Type B pancreatic cell (in vitro differentiated cells): Measurements from ENCODE around the gene TVP23B. TPM values are rescaled to one million over a fixed set of nuclear protein-coding genes. Genes with fewer than 3 reads are reported as not detected.
A peak's percentile ranks its signal among the peaks of the same experiment; 100 is the strongest.
"Not testable (repeated sequence)": the region's sequence is repeated elsewhere in the genome, so short reads cannot be mapped to it uniquely, and the experiment has no call there.

ENCODE experiments used
- DNase-seq: peaks from one replicate; pipeline ENCODE4 v3.0.0; 2021; ENCODE audit warnings: mixed read lengths; ENCODE audit not compliant: unreplicated experiment; ENCODE audit errors: extremely low spot score
- H3K27ac Mint-ChIP-seq: 2 replicates; pipeline ENCODE4 v1.8.0; 2021; ENCODE audit warnings: mild to moderate bottlenecking, mixed read lengths
- H3K27me3 Mint-ChIP-seq: 2 replicates; pipeline ENCODE4 v1.8.0; 2021; ENCODE audit warnings: mixed read lengths
- H3K36me3 Mint-ChIP-seq: 2 replicates; pipeline ENCODE4 v1.8.0; 2021; ENCODE audit warnings: mixed read lengths
- H3K4me1 Mint-ChIP-seq: one replicate; pipeline ENCODE4 v1.8.0; 2021; ENCODE audit warnings: mixed read lengths; ENCODE audit not compliant: unreplicated experiment
- H3K4me3 Mint-ChIP-seq: 2 replicates; pipeline ENCODE4 v1.8.0; 2021; ENCODE audit warnings: mild to moderate bottlenecking, mixed read lengths
- H3K9me3 Mint-ChIP-seq: 2 replicates; pipeline ENCODE4 v1.8.0; 2021; ENCODE audit warnings: mixed read lengths
- CTCF ChIP-seq: fragments of 200-600 bp; sonication (generic); conservative IDR thresholded peaks from 2 replicates; pipeline ENCODE4 v1.5.0; 2021; ENCODE audit warnings: antibody characterized with exemption, mild to moderate bottlenecking
- total RNA-seq: library from RNA; stranded (reverse); gene quantifications from 2 replicates; pipeline ENCODE4 v1.2.1, GENCODE V29; 2021; ENCODE audit warnings: low replicate concordance

Gene TVP23B
- total RNA-seq, 1 donor from 2014 or later = 36.4 TPM

GRCh38 chr17:18758344-18758743 lies 22.6 kb upstream of the TVP23B start:
- not testable (repeated sequence) for H3K4me1 Mint-ChIP-seq, H3K27me3 Mint-ChIP-seq, H3K27ac Mint-ChIP-seq, H3K4me3 Mint-ChIP-seq, DNase-seq, H3K36me3 Mint-ChIP-seq, H3K9me3 Mint-ChIP-seq

GRCh38 chr17:18760221-18760620 lies 20.8 kb upstream of the TVP23B start:
- not testable (repeated sequence) for H3K4me3 Mint-ChIP-seq, H3K27ac Mint-ChIP-seq, DNase-seq, H3K36me3 Mint-ChIP-seq, H3K9me3 Mint-ChIP-seq, H3K27me3 Mint-ChIP-seq, H3K4me1 Mint-ChIP-seq

- not testable (repeated sequence) for H3K9me3 Mint-ChIP-seq, H3K4me3 Mint-ChIP-seq, H3K27ac Mint-ChIP-seq, DNase-seq, H3K36me3 Mint-ChIP-seq, H3K27me3 Mint-ChIP-seq
- H3K4me1 Mint-ChIP-seq = peaks cover 13% of the 10 kb centered on the region
These were observed 10.4 kb upstream of the TVP23B start for GRCh38 chr17:18770572-18770971.

- H3K27me3 Mint-ChIP-seq, DNase-seq, H3K36me3 Mint-ChIP-seq, H3K9me3 Mint-ChIP-seq, H3K4me3 Mint-ChIP-seq, H3K27ac Mint-ChIP-seq: not testable (repeated sequence)
- peaks cover 13% of the 10 kb centered on the region for H3K4me1 Mint-ChIP-seq
These were observed 9.9 kb upstream of the TVP23B start for GRCh38 chr17:18771066-18771465.

- H3K36me3 Mint-ChIP-seq = no peaks in the 10 kb centered on the region
- DNase-seq = no peak
- H3K27me3 Mint-ChIP-seq = no peaks in the 10 kb centered on the region
- no peak overlapping the region for H3K27ac Mint-ChIP-seq
- H3K9me3 Mint-ChIP-seq = no peaks in the 10 kb centered on the region
- no peak overlapping the region for H3K4me3 Mint-ChIP-seq
- no peak for TF ChIP-seq CTCF
- peaks cover 13% of the 10 kb centered on the region for H3K4me1 Mint-ChIP-seq
These were observed 8.5 kb upstream of the TVP23B start for GRCh38 chr17:18772471-18772870.

- Mint-ChIP-seq H3K4me1 (peaks cover 14% of the 10 kb centered on the region), H3K4me3 (peak overlapping the region; percentile 82)
- H3K9me3 Mint-ChIP-seq, H3K36me3 Mint-ChIP-seq, H3K27ac Mint-ChIP-seq, DNase-seq, H3K27me3 Mint-ChIP-seq: not testable (repeated sequence)
These were observed 822 bp downstream of the TVP23B start for GRCh38 chr17:18781805-18782204.

GRCh38 chr17:18785933-18786332 lies 5.0 kb downstream of the TVP23B start:
- H3K27ac Mint-ChIP-seq = not testable (repeated sequence)

GRCh38 chr17:18786890-18787289 lies 5.9 kb downstream of the TVP23B start:
- H3K27me3 Mint-ChIP-seq, H3K4me3 Mint-ChIP-seq, H3K27ac Mint-ChIP-seq, H3K9me3 Mint-ChIP-seq, DNase-seq: not testable (repeated sequence)
- H3K36me3 Mint-ChIP-seq = peaks cover 18% of the 10 kb centered on the region
- peaks cover 22% of the 10 kb centered on the region for H3K4me1 Mint-ChIP-seq

More at GRCh38 chr17:18785933-18786332, 5.0 kb downstream of the TVP23B start:
- peaks cover 18% of the 10 kb centered on the region for H3K36me3 Mint-ChIP-seq
- H3K4me3 Mint-ChIP-seq, DNase-seq, H3K27me3 Mint-ChIP-seq, H3K9me3 Mint-ChIP-seq: not testable (repeated sequence)
- H3K4me1 Mint-ChIP-seq = peaks cover 22% of the 10 kb centered on the region

- not testable (repeated sequence) for DNase-seq, H3K4me3 Mint-ChIP-seq, H3K27me3 Mint-ChIP-seq, H3K9me3 Mint-ChIP-seq, H3K27ac Mint-ChIP-seq
- Mint-ChIP-seq H3K4me1 (peaks cover 12% of the 10 kb centered on the region), H3K36me3 (peaks cover 20% of the 10 kb centered on the region)
These were observed 10.4 kb downstream of the TVP23B start for GRCh38 chr17:18791402-18791801.

GRCh38 chr17:18794841-18795240 lies 13.9 kb downstream of the TVP23B start:
- H3K9me3 Mint-ChIP-seq, H3K4me1 Mint-ChIP-seq, DNase-seq, H3K27me3 Mint-ChIP-seq, H3K4me3 Mint-ChIP-seq: not testable (repeated sequence)
- peaks cover 14% of the 10 kb centered on the region for H3K36me3 Mint-ChIP-seq
- H3K27ac Mint-ChIP-seq = peak overlapping the region; percentile 54

GRCh38 chr17:18796887-18797286 lies 15.9 kb downstream of the TVP23B start:
- not testable (repeated sequence) for H3K27ac Mint-ChIP-seq, H3K4me3 Mint-ChIP-seq, DNase-seq, H3K27me3 Mint-ChIP-seq, H3K4me1 Mint-ChIP-seq, H3K9me3 Mint-ChIP-seq
- H3K36me3 Mint-ChIP-seq = peaks cover 17% of the 10 kb centered on the region

GRCh38 chr17:18803458-18804245 lies 22.7 kb downstream of the TVP23B start:
- H3K36me3 Mint-ChIP-seq = peaks cover 14% of the 10 kb centered on the region
- not testable (repeated sequence) for H3K9me3 Mint-ChIP-seq, H3K4me3 Mint-ChIP-seq, H3K27ac Mint-ChIP-seq, H3K27me3 Mint-ChIP-seq, DNase-seq, H3K4me1 Mint-ChIP-seq

- H3K36me3 Mint-ChIP-seq, H3K4me3 Mint-ChIP-seq, H3K27ac Mint-ChIP-seq, H3K9me3 Mint-ChIP-seq, DNase-seq, H3K4me1 Mint-ChIP-seq, H3K27me3 Mint-ChIP-seq: not testable (repeated sequence)
These were observed 34.9 kb downstream of the TVP23B start for GRCh38 chr17:18815924-18816323.
